Occipital lobe (tissue), 2 donors: Measurements from ENCODE around the gene LMTK3. TPM values are rescaled to one million over a fixed set of nuclear protein-coding genes. Genes with fewer than 3 reads are reported as not detected.
"Not testable (repeated sequence)": the region's sequence is repeated elsewhere in the genome, so short reads cannot be mapped to it uniquely, and the experiment has no call there.

Experiments used
- DNase-seq: peaks from one replicate; lab custom pipeline; 2025; lab: John Stamatoyannopoulos, UW
- total RNA-seq: library from RNA; depleted of rRNA; stranded (reverse); fragments of >200 nt; gene quantifications from one replicate; pipeline ENCODE4 v1.2.3, GENCODE V29; 2014

Gene LMTK3
- total RNA-seq, 1 donor from 2014 or later = 9.5 TPM

DNA sequence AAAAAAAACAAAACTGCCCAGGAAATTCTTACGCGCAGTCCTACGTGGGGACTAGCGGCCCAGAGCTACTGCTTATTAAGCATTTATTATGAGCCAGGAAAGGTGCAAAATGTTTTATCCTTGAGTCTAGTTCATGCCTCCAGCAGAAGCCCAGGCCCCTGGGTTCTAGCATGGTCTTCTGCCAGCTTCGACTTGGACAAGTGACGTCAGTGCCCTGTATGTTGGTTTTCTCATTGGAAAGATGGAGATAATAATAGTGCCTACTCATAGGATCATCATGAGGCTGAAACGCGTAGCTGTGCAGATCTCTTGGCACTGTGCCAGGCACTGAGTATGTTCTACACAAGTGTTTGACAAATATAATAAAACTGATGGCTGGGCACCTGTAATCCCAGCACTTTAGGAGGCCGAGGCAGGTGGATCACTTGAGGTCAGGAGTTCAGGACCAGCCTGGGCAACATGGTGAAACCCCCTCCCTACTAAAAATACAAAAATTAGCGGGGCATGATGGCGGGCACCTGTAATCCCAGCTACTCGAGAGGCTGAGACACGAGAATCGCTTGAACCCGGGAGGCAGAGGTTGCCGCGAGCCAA is 28.0 kb upstream of the LMTK3 start:
- DNase-seq = peak; percentile 4

GRCh38 chr19:48538057-48538456 is 26.4 kb upstream of the LMTK3 start:
- DNase-seq = not testable (repeated sequence)

DNA sequence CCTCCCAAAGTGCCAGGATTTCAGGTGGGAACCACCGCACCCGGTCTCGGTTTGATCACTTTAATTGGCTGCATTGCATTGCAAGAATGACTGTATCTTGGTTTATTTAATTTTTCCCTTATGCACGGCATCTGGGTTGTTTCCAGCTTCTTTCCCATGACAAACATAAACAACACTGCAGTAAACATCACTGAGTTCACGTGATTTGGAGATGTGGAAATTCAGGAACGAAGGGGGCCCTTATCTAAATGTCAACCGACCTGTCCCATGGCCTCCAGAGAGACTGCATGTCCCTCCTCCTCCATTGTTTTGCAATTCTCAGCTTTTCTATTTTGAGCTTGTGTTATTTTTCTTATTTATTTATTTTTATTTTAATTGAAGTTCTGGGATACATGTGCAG is 25.9 kb upstream of the LMTK3 start:
- no peak for DNase-seq

- no peak for DNase-seq
These were observed 22.1 kb upstream of the LMTK3 start for GRCh38 chr19:48533770-48534169.

- DNase-seq = no peak
These were observed 19.1 kb upstream of the LMTK3 start for GRCh38 chr19:48530770-48531169.

- no peak for DNase-seq
These were observed 18.6 kb upstream of the LMTK3 start for GRCh38 chr19:48530066-48530720.

GRCh38 chr19:48529156-48529555 is 17.5 kb upstream of the LMTK3 start:
- no peak for DNase-seq

DNA sequence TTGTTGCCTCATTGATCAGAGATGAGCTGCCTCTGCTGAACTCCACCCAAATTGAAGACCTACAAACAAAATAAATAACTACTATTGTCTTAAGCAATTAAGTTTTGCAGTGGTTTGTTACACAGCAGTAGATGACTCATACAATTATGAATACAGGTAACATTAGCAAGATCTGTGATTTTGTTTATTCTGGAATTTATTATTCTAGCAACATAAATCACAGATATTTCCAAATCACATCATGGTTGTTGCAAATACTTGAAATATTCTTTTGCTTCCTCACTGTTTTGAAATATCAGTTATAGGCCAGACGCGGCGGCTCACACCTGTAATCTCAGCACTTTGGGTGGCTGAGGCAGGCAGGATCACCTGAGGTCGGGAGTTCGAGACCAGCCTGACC is 13.1 kb upstream of the LMTK3 start:
- DNase-seq = no peak

GRCh38 chr19:48524221-48524620 is 12.6 kb upstream of the LMTK3 start:
- no peak for DNase-seq

DNA sequence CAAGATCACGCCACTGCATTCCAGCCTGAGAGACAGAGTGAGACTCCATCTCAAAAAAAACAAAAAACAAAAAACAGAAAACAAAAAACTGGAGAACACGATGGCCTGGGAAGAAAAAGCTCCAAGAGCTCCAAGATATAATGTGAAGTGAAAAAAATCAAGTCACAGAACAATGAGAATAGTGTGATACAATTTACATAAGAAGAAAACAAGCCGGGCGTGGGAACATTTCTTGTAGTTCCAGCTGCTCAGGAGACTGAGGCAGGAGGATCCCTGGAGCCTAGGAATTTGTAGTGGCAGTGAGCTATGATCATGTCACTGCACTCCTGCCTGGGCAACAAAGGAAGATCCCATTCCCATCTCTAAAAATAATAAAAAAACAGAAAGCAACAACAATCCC is 8.5 kb upstream of the LMTK3 start:
- DNase-seq = no peak

GRCh38 chr19:48519426-48519825 is 7.8 kb upstream of the LMTK3 start:
- DNase-seq = not testable (repeated sequence)

DNA sequence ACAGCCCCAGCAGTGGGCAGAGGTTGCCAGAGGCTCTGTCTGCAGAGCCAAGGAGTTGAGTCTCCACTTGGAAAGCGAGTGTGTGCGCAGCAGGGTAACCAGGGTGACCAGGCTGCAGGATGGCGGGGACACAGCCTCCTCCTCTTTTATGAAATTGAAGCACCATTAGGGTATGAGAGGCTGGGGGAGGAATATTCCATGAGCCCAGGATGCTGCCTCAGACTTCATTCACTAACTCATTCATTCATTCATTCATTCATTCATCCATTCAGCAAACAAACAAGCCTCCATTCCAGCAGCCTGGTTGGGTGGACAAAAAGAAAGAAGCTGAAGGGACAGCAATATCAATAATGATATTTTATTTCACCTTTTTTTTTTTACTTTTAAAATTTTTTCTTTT is 6.6 kb upstream of the LMTK3 start:
- DNase-seq = no peak

GRCh38 chr19:48516536-48516935 is 4.9 kb upstream of the LMTK3 start:
- DNase-seq = no peak

- no peak for DNase-seq
These were observed 2.5 kb upstream of the LMTK3 start for GRCh38 chr19:48514123-48514458.

DNA sequence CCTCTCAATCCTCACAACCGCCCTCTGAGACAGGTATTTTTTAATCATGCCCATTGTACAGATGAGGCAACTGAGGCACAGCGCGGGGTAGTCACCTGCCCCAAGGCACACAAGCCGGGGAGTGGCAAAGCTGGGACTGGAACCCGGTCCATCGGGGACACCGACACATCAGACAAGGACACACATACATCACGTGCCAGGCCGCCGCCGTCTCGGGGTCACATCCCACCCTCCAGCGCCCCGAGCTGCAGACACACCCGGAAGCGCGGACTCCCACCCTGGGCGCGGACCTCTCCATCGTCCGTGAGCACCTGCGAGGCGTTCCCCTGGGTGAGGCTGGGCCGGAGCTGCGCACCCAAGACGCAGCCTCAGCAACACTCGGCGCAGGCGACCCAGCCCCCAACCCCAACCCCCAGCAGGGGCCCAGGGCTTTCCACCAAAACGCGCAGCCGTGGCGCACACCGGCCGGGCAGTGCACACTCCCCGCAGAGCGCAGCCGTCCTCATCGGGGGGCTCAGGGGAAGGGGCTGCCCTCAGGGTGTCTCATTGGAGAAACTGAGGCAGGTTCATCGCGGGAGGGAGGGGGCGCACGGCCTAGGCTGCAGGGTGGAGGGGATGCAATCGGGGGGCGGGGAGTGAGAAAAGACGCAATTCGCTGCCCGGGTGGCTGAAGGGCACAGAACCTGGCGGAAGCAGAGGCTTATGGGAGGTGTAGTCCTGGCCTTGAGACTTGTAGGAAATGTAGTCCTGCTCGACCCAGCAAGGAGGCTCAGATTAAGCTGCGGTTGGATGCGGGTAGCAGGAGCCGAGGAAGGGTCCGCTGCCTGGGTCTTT is 1.9 kb upstream of the LMTK3 start:
- peak; percentile 85 for DNase-seq

DNA sequence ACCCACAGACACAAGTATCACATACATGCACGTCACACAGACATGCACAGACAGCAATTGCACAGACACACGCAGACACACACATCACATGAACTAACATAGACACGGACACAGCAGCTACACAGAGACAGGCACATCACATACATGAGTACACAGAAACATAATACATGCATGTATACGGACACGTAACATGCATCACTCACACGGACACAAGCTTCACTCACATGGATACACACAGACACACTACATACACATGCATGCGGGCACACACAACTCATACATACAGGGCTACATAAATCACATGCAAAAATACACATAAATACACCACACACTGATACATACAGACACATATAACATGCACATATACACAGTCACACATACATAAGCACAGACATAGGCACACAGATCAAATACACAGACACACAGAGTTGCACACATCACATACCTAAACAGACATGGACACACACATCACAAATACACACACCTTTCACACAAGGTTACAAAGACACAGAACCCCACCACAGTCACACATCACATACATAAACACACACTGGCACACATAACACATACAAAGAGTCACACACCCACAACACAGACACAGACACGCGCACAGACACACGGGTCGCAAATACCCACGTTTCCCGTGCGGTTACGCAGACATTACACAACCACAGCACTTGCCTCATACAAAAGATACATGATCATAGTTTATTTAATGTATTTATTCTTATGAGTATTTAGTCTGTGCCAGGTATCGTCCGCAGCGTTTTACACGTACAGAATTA is 1.1 kb upstream of the LMTK3 start:
- no peak for DNase-seq

- DNase-seq = no peak
These were observed 309 bp downstream of the LMTK3 start for GRCh38 chr19:48511321-48511731.

DNA sequence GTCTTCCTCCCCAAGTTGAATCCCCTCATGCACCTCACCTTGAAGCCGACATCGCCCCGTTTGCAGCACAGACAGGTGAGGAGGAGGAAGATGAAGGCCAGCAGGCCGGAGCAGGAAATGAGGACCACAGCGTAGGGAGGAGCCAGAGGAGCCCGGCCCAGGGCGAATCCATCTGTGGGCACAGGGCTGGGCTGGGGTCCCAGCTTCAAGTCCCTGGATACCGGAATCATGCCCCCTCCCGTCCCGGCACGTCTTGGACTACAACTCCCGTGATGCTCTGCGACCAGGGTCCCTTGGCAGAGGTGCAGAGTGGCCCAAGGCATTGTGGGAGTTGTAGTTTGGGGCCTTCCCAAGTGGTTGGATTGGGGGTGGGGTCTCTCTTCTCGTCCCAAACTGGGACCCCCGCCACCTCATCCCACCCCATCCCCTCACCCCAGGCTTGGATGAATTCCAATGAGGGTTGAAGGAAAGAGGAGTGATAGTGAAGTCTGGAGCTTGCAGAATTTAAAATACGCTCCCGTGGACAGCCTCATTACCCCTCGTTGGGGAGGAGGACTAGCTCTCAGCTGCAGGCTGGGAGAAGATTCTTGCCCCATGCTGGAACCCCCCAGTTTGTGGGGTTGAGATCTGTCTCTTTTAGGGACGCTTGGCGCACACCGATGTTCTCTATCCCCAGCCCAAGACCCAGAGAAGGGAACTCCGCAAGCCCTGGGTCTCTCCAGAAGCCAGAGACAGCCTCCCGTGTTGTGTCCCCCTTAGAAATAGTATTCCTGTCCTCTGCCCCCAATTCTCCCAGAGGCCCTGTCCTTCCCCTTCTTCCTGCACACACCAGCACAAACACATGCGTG is 990 bp downstream of the LMTK3 start:
- peak; percentile 64 for DNase-seq

DNA sequence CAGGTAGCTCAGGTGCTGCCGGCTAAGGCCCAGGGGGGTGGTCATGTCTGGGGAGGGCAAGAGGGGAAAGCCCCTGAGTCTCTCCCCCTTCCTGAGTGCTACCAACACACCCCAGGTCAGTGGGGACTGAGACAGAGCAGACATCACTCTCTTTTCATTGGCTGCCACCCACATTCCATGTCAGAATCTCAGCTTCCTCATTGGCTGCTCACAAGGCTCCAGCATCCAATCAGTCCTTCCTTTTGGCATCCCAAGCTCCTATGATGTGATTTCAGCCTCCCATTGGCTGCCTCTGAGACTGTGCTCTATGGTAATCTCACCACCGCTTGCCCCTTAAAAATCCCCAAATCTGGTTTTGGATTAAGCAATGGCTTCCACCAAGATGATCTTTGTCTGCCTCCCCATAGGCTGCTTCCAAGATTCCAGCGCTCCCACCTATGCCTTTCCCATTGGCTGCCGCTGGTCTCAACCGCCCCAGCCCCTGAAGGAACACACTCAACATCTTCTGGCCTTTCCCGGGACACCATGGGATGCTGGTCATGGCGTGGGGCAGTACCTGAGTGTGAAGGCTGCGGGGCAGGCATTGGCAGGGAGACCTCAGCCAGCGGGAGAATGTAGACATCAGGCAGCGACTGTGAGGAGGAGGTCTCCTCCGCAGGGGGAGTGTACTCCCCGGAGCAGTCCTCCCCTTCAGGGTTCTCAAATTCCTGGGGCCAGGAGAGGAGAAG is 2.0 kb downstream of the LMTK3 start:
- peak; percentile 25 for DNase-seq

- DNase-seq = no peak
These were observed 2.8 kb downstream of the LMTK3 start for GRCh38 chr19:48508729-48509411.
